Measurements from ENCODE around the gene AMDHD2.

AMDHD2 gene

GRCh38 chr16:2482708-2483534 lies 37.2 kb upstream of the AMDHD2 start:
- DNase-seq (ENCODE audit: low spot score) = no peak

GRCh38 chr16:2483939-2484897 lies 36.0 kb upstream of the AMDHD2 start:
- DNase-seq (ENCODE audit: low spot score) = no peak

DNA sequence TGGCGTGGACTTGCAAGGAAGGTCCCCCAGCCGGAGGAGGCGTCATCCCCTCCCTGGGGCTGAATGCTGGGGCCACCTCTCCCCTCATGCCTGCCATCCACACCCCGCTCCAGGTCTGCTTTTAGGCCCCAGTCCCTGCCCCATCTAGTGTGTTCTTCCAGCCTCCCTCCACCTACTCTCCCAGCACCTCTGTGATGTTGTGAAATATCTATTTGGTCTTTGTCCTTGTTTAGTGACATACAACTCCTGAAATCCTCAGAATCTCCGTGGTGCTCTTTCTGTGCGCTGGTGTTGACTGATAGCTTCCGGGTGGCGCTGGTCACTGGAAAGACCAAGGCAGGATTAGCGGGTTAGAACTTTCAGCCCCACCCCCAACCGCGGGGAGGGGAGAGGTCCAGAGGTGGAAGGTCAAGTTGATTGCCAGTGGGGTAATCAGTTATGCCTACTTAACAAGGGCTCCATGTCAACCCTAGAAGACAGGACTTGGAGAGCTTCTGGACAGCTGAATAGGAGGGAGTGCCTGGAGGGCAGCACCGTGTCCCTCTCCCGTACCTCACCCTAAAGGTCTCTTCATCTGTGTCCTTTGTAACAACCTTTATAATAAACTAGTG lies 35.2 kb upstream of the AMDHD2 start:
- peak; percentile 78 for DNase-seq (ENCODE audit: low spot score)

DNA sequence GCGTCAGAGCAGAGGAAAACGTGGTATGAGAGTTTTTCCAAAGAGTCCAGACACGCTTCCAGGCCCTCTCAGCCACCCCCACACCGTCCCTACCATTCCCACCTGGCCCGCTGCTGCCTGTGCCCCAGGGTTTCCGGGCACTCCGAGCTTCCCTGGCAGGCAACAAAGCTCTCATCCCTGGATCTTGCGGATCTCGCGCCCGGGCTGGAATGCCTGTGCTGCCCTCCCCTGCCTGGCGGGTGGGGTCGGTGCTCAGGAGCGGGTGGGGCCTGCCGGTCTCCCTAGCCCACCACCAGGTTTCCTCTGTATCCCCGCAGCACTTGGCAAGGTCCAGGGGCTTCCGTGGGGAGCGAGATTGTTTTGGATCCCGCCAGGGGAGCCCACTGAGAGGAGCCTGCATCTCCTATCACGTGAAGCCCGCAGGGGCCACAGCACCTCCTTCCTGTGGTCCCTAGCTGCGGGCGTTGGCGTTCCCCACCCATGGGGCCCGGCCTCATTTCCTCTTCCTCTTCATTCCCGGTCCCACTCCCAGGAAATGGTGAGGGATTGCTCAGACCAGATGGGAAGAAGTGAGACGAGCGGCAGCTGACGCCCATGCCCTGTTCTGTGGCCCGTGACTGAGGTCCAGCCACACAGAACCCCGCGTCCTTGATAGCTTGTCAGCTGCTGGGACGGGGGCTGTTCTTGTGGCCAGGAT lies 34.2 kb upstream of the AMDHD2 start:
- DNase-seq (ENCODE audit: low spot score) = no peak

GRCh38 chr16:2486645-2487516 lies 33.3 kb upstream of the AMDHD2 start:
- DNase-seq (ENCODE audit: low spot score) = no peak

DNA sequence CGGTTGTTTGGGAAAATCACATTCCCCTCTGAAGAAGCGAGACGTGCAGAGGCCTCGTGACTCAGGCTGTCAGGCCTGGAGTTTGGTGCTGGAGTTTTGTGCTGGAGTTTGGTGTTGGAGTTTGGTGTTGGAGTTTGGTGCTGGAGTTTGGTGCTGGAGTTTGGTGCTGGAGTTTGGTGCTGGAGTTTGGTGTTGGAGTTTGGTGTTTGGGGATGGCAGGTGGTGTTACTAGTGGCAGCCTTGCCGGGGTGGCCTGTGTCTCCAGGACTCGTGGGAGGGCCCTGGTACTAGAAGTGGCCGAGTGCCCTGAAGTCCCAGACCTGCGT lies 32.7 kb upstream of the AMDHD2 start:
- no peak for DNase-seq (ENCODE audit: low spot score)

DNA sequence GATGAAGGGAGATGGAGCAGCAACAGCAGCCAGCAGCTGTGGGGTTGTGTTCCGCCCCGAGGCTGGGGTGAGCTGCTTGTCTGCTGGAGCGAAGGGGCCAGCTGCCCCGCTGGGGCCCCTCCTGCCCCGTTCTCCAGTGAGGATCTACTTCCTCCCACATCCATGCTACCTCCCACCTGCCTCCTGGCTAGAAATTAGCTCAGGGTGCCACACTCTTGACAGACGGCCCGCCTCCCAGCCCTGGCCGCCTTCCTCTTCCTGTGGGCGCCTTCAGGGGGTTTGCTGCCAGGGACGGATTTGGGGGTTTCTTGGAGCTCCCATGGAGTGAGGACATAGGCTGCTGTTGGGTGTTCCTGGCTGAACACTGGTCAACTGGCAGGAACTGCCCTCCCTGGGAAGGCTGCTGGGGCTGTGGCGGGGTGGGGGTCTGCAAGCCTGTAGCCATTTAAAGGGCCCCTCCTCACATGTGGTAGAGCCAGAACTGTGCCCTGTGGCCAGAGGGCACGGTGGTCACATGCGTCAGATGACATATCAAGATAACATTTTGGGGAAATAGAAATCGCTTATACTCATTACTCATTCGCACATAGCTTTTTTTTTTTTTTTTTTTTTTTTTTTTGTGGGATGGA lies 32.2 kb upstream of the AMDHD2 start:
- DNase-seq (ENCODE audit: low spot score) = no peak

DNA sequence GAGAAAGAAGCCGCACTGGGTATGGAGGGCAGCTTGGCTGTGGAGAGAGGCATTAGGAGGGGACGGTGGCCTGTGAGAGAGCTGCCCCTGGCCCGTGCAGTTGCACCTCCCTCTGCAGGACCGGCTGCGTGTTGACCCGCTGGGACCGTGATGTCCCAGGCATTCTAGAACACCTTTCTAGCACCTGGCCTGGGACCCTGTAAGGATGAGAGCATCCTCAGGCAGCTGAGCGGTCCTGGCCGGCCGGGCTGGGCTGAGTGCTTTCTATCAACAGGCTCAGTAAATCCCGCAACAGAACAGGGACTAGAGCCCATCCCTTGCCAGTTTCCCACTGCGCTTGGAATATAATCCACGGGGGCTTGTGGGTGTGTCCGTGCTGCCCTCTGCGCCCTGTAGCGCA lies 30.6 kb upstream of the AMDHD2 start:
- no peak for DNase-seq (ENCODE audit: low spot score)

DNA sequence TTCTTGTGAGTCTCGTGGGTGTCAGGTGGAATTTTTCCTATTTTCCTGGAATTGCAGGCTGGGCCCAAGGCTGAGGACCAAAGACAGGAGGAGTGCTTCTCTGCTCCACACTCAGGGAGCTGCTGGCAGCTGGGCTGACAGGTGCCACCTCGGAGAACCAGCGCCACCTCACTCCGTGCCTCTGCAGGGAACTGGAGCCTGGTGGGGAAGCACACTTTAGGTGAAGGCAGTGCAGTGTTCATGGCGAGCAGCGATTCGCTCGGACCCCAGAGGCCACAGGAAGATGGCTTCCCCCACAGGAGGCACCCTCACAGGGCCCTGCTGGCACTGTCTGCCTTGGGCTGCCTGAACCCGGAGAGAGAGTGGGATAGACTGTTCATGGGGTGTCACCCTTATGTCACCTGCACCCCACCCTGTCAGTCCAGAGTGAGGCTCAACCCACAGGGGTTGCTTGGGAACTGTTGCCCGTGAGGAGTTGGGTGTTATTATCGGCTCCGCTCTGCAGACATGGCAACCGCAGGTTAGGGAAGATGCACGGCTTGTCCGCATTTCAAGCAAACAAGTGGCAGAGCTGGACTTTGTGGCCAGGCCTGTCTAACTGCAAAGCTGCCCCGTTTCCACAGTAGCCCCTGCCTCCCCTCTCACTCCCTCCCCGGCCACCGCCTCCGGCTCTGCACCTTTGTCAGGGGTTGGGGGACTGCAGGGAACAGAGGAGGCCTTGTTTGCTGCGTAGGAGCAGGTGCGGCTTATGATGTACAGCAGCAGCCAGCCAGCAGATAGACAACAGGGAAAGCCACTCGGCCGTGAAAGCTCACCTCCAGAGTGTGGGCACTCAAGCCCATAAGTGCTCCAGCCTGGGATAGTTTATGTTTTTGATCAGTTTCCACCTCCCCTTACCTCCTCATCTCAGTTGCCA lies 29.7 kb upstream of the AMDHD2 start:
- DNase-seq (ENCODE audit: low spot score) = no peak

DNA sequence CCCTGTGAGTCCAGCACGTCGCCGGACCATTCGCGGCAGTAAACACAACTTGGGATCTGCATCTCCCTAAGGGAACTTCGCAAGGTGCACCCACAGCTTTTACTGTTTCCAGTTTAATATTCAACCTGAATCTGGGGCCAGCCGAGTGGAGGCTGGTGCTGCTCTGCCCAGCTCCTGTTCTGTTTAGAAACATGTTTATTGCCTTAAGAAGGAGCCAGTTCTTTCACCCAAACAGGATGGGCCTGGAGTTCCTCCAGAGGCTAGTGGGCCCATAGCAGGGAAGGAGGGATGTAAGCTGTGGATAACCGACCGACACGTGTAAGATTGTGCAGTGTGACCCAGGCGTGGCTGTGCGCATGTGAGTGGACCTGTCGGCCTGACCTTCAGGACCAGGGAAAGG lies 27.9 kb upstream of the AMDHD2 start:
- no peak for DNase-seq (ENCODE audit: low spot score)

- no peak for DNase-seq (ENCODE audit: low spot score)
Measured at GRCh38 chr16:2493605-2494004, 26.6 kb upstream of the AMDHD2 start.

- no peak for DNase-seq (ENCODE audit: low spot score)
Measured at GRCh38 chr16:2494616-2495015, 25.6 kb upstream of the AMDHD2 start.

DNA sequence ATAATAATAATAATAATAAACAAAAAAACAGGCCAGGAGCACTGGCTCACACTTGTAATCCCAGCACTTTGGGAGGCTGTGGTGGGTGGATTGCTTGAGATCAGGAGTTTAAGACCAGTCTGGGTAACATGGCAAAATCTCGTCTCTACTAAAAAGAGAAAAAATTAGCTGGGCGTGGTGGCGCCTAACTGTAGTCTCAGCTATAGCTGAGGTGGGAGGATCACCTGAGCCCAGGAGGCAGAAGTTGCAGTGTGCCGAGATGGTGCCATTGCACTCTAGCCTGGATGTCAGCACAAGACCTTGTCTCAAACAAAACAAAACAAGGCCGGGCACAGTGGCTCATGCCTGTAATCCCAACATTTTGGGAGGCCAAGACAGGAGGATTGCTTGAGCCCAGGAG lies 25.1 kb upstream of the AMDHD2 start:
- DNase-seq (ENCODE audit: low spot score) = no peak

GRCh38 chr16:2496223-2497115 lies 23.7 kb upstream of the AMDHD2 start:
- DNase-seq (ENCODE audit: low spot score) = no peak

DNA sequence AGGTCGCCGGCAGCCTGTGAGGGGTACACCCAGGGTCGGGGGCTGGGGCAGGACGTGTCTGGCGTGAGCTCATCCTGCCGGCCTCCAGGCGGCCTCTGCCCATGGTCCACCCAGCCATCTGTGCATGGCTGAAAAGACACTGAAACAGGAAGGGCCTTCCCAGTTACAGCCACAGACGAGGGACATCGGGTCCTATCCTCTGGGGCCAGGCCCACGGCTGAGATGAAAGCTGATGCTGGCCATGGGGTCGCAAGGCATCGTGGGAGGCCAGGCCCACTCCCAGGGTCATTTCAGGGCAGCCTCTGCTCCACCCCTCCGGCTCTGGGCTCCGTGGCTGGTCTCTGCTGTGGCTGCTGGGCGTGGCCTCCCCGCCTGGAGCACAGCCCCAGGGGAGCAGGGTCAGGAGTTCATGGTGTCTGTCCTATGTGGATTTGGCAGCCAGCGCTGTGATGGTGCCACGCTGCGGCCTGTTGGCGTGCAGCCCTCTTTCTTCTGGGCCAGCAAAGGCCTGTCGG lies 23.0 kb upstream of the AMDHD2 start:
- no peak for DNase-seq (ENCODE audit: low spot score)

GRCh38 chr16:2497695-2498484 lies 22.3 kb upstream of the AMDHD2 start:
- no peak for DNase-seq (ENCODE audit: low spot score)

GRCh38 chr16:2498531-2499253 lies 21.5 kb upstream of the AMDHD2 start:
- DNase-seq (ENCODE audit: low spot score) = no peak
